Bronchus fibroblast of lung (primary cell): ENCODE data around the gene SRC. TPM values are rescaled to one million over a fixed set of nuclear protein-coding genes. Genes with fewer than 3 reads are reported as not detected.

ENCODE experiments used
- total RNA-seq: library from RNA; depleted of rRNA; stranded (reverse); fragments of >200 nt; gene quantifications from 2 replicates; pipeline ENCODE4 v1.2.3, GENCODE V29; 2015

The SRC gene
- total RNA-seq = 10.0 and 10.9 TPM in 2 replicates

DNA sequence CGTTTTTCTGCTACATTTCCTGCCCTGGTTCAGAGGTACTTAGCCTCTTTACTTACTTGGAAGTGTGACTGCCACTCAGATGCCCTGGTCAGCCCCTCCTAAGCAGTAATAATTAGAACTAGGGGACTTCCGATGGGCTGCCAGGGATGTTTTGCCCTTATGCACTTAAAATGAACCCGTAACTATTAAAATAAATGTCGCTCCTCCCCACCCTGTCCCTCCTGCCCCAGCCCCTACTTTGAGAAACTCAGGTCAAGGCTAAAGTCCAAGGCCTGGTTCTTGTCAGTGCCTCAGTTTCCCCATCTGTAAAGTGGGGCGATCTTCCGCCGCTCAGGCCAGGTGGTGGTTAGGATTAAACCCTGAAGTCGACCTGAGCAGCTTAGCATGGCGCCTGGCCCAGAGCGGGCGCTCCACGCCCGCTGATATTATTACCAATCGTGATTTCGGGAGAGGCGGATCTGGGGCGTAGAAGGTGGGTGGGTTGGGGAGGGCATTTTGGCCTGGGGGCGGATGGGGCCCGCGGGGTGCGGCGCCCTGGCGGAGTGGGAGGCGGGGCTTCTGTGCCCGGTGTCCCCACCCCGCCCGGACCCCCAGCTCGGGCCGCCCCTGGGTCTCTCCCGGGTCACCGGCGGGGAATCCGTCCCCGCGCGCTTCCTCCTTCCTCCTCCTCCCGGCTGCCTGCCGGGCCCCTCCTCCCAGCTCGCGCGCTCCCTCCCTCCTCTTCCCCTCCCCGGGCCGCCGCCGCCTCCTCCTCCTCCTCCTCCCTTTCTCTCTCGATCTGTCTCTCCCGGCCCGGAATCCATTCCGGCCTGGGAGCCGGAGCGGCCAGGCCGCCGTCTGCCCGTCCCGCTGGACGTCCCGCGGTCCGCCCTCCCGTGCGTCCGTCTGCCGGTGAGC lies at the start of gene SRC:
Gene SRC, plus strand, starts transcription at position 802 of the 897 bp plus-strand sequence. CDS start 38,014 bp downstream, outside the sequence.

Other genes with a start within 250 kb of the SRC start
- gene RPN2, start 166.8 kb upstream of the SRC start, total RNA-seq = 211 and 215 TPM in 2 replicates
- gene MROH8, start 166.6 kb upstream of the SRC start, total RNA-seq = 0.67 and 0.89 TPM in 2 replicates
- gene GHRH, start 84.3 kb upstream of the SRC start, total RNA-seq = not detected in 2 replicates
- gene MANBAL, start 56.5 kb upstream of the SRC start, total RNA-seq = 24.5 and 32.6 TPM in 2 replicates
- 32.0 and 41.7 TPM in 2 replicates for gene NNAT, start 175.1 kb downstream of the SRC start, total RNA-seq
- 22.2 and 23.2 TPM in 2 replicates for gene BLCAP, start 181.7 kb downstream of the SRC start, total RNA-seq